H1 (cell line): ENCODE results near the gene TAOK2. TPM values are rescaled to one million over a fixed set of nuclear protein-coding genes. Genes with fewer than 3 reads are reported as not detected.

Experiments
- BACH1 ChIP-seq: IDR thresholded peaks from 2 replicates; pipeline ENCODE4 v1.6.1; 2012; ENCODE audit warnings: low read length, improper control_type of control experiment
- CEBPB ChIP-seq: IDR thresholded peaks from 2 replicates; pipeline ENCODE4 v1.6.1; 2012; ENCODE audit warnings: low read depth, low read length
- CHD7 ChIP-seq: fragments of 300-600 bp; sonication (generic); IDR thresholded peaks from 2 replicates; pipeline ENCODE4 v1.7.1; 2012; ENCODE audit warnings: low read length, moderate library complexity, mild to moderate bottlenecking, inconsistent platforms; ENCODE audit not compliant: insufficient replicate concordance
- EP300 ChIP-seq, 2 experiments: IDR thresholded peaks; 1 replicate in 1 of 2; 2 replicates in 1 of 2; pipeline ENCODE4 v1.6.1; 2011 to 2012; ENCODE audit warnings: low read depth in 2 of 2, low read length in 2 of 2, mild to moderate bottlenecking in 2 of 2, borderline replicate concordance in 1 of 2, inconsistent platforms in 1 of 2, moderate library complexity in 1 of 2
- FOSL1 ChIP-seq: IDR thresholded peaks from 2 replicates; pipeline ENCODE4 v1.6.1; 2011; ENCODE audit warnings: mild to moderate bottlenecking, low read depth, low read length, moderate library complexity; ENCODE audit not compliant: insufficient read depth
- GABPA ChIP-seq: IDR thresholded peaks from 2 replicates; pipeline ENCODE4 v1.6.1; 2011; ENCODE audit warnings: mild to moderate bottlenecking, low read length, moderate library complexity, borderline replicate concordance; ENCODE audit not compliant: insufficient read depth
- GTF2F1 ChIP-seq: IDR thresholded peaks from 2 replicates; pipeline ENCODE4 v1.6.1; 2012; ENCODE audit warnings: low read depth, low read length, improper control_type of control experiment, borderline replicate concordance
- KDM5A ChIP-seq: fragments of 200-600 bp; IDR thresholded peaks from 2 replicates; pipeline ENCODE4 v1.7.1; 2012; ENCODE audit warnings: mild to moderate bottlenecking, low read length, inconsistent platforms, mixed read lengths
- RXRA ChIP-seq: IDR thresholded peaks from 2 replicates; pipeline ENCODE4 v1.6.1; 2011; ENCODE audit warnings: low read depth, mild to moderate bottlenecking, low read length, moderate library complexity; ENCODE audit not compliant: insufficient read depth
- SIN3A ChIP-seq, 2 experiments: IDR thresholded peaks in 1 of 2; conservative IDR thresholded peaks in 1 of 2; 2 replicates each; pipeline ENCODE4 v1.6.1; 2011 to 2012; ENCODE audit warnings: low read length in 2 of 2, improper control_type of control experiment in 1 of 2, low read depth in 1 of 2, mild to moderate bottlenecking in 1 of 2
- SRF ChIP-seq: IDR thresholded peaks from 2 replicates; pipeline ENCODE4 v1.6.1; 2011; ENCODE audit warnings: mild to moderate bottlenecking, low read depth, low read length, moderate library complexity
- YY1 ChIP-seq: IDR thresholded peaks from 2 replicates; pipeline ENCODE4 v1.6.1; 2011; ENCODE audit warnings: low read depth, mild to moderate bottlenecking, low read length
- polyA plus RNA-seq, 7 experiments: library from polyadenylated mRNA; depleted of rRNA in 3 of 7; stranded (reverse) in 5 of 7; unstranded in 2 of 7; fragments of >200 nt in 5 of 7; fragments of 200-250 nt in 2 of 7; gene quantifications; 1 replicate in 5 of 7; 2 replicates in 1 of 7; 4 replicates in 1 of 7; pipeline versions ENCODE4 v1.2.1 to v1.2.3, GENCODE V29; 2011 to 2013; ENCODE audit warnings: missing spikeins in 2 of 7, mixed read lengths in 2 of 7
- total RNA-seq: library from RNA; stranded (reverse); fragmentation: NEBNext Ultra II Directional; extraction: Animal tissue kit (Norgen Biotek cat#: 25700); gene quantifications from 2 replicates; pipeline ENCODE4 v1.2.1, GENCODE V29; 2021

TAOK2 gene
- total and polyA plus RNA-seq, 2 of the 8 experiments (the other 6 are each of a cell fraction or from before 2014, with no cell fraction given): 13.5 to 32.6 TPM

DNA sequence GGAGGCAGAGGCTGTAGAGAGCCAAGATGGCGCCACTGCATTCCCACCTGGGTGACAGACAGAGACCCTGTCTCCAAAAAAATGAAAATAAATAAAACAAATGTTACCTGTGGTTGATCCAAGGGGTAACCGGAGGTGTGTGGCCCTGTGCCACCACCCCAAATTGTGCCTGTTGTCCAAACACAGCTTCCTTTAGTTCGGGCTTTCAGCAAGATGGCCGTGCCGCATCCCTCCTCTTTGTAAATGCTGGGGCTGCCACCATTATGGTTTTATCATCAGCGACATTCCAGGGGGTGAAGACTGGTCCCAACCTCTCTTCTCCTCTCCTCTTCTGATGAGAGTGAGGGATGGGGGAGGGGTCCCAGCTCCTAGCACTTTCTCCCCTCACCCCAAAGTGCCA is 49.2 kb downstream of the TAOK2 start, which contains the start of gene C16orf92 (continued):
- TF ChIP-seq CHD7 (no peak), KDM5A (no peak), SIN3A (conservative IDR thresholded peaks at IDR 0.05 in 1 of 2, IDR thresholded peaks at IDR 0.05 in 1 of 2; ENCODE audit: low read depth in 1 of 2, low read length in 2 of 2) (no peak), RXRA (no peak), SRF (no peak), GTF2F1 (no peak), GABPA (no peak), BACH1 (no peak), YY1 (no peak), CEBPB (no peak), FOSL1 (no peak), EP300 (IDR thresholded peaks at IDR 0.05; ENCODE audit: borderline replicate concordance in 1 of 2, low read depth in 2 of 2, low read length in 2 of 2) (no peak)
